GM12875 (cell line): ENCODE results near the gene HIVEP3.

Experiments used
- H3K4me3 ChIP-seq: one replicate; pipeline ENCODE4 v1.5.1; 2011; ENCODE audit warnings: low read depth, low read length, control low read depth
- CTCF ChIP-seq: IDR thresholded peaks from 2 replicates; pipeline ENCODE4 v1.5.1; 2011; ENCODE audit warnings: low read depth, mild to moderate bottlenecking, control low read depth, inconsistent platforms, low read length, moderate library complexity, borderline replicate concordance; ENCODE audit not compliant: insufficient read depth

Gene HIVEP3

GRCh38 chr1:41519667-41520066, 399.1 kb downstream of the HIVEP3 start:
- no peak for TF ChIP-seq CTCF
- H3K4me3 ChIP-seq, result no peak overlapping the region

GRCh38 chr1:41518471-41518870, 400.3 kb downstream of the HIVEP3 start:
- TF ChIP-seq CTCF, result no peak
- H3K4me3 ChIP-seq, result no peak overlapping the region

GRCh38 chr1:41517062-41517438, 401.7 kb downstream of the HIVEP3 start:
- no peak overlapping the region for H3K4me3 ChIP-seq
- no peak for TF ChIP-seq CTCF

GRCh38 chr1:41516168-41517061, 402.3 kb downstream of the HIVEP3 start:
- peak; percentile 95 for TF ChIP-seq CTCF
- H3K4me3 ChIP-seq, result peak overlapping the region; percentile 21

- no peak overlapping the region for H3K4me3 ChIP-seq
- no peak for TF ChIP-seq CTCF
Measured at GRCh38 chr1:41515778-41516167, 402.9 kb downstream of the HIVEP3 start.

GRCh38 chr1:41515131-41515678, 403.5 kb downstream of the HIVEP3 start:
- TF ChIP-seq CTCF, result no peak
- no peak overlapping the region for H3K4me3 ChIP-seq

- no peak for TF ChIP-seq CTCF
- H3K4me3 ChIP-seq, result no peak overlapping the region
Measured at GRCh38 chr1:41514381-41514780, 404.3 kb downstream of the HIVEP3 start.
